ENCODE results near the gene SMC6. TPM values are rescaled to one million over a fixed set of nuclear protein-coding genes. Genes with fewer than 3 reads are reported as not detected.

Gene SMC6
- polyA plus RNA-seq, 1 donor (not counting 4 experiments of a cell fraction or from before 2014, with no cell fraction given): 24.4 TPM

DNA sequence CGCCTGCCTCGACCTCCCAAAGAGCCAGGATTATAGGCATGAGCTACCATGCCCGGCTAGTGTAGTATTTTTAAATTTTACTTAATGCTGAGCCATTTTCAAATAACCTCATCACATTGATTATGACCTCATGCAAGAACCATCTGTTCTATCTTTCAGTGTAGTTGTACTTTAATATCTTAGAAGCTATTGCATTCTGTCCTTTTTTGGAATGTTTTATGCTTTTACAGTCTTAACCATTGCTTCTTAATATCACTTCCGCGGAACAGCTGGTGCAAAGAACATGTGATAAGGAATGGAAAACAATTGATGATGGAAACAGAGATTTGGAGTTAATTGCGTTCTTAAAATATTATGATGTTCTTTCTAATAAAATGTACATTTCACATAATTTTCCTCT, 3.1 kb upstream of the SMC6 start:
- Histone ChIP-seq H4K20me1 (ENCODE audit: control insufficient read depth, extremely low read depth, insufficient read depth, low read length) (no peaks in the 10 kb centered on the region), H3K4me1 (ENCODE audit: control insufficient read depth, extremely low read depth, insufficient read depth, low read length) (peaks cover 32% of the 10 kb centered on the region), H3K4me3 (ENCODE audit: control insufficient read depth in 2 of 3, extremely low read depth in 1 of 3, insufficient read depth in 2 of 3, low read depth in 1 of 3, low read length in 3 of 3) (no peak overlapping the region), H3K9ac (ENCODE audit: control insufficient read depth, extremely low read depth, insufficient read depth, low read length) (no peak overlapping the region), H3K9me1 (ENCODE audit: control insufficient read depth, extremely low read depth, insufficient read depth, low read length) (no peaks in the 10 kb centered on the region), H3K27me3 (ENCODE audit: control insufficient read depth, extremely low read depth, insufficient read depth, low read length) (no peaks in the 10 kb centered on the region), H2AFZ (ENCODE audit: control insufficient read depth, low read length) (no peak overlapping the region), H3K79me2 (ENCODE audit: control insufficient read depth, insufficient read depth, low read length) (peaks cover 79% of the 10 kb centered on the region), H3K36me3 (ENCODE audit: control insufficient read depth in 2 of 2, extremely low read depth in 1 of 2, insufficient read depth in 2 of 2, low read length in 2 of 2) (no peaks in the 10 kb centered on the region), H3K27ac (ENCODE audit: control insufficient read depth, insufficient read depth, low read length) (no peak overlapping the region), H3K4me2 (ENCODE audit: control insufficient read depth, extremely low read depth, insufficient read depth, low read depth, low read length) (no peak overlapping the region), H3K9me3 (ENCODE audit: control insufficient read depth, low read depth, low read length) (no peaks in the 10 kb centered on the region)
- dilution Hi-C loops (cut with MboI; ENCODE audit: extremely low pct_ligation_motif_present, low sequenced_read_pairs): no loop called here
- TF ChIP-seq, protein P1, sequence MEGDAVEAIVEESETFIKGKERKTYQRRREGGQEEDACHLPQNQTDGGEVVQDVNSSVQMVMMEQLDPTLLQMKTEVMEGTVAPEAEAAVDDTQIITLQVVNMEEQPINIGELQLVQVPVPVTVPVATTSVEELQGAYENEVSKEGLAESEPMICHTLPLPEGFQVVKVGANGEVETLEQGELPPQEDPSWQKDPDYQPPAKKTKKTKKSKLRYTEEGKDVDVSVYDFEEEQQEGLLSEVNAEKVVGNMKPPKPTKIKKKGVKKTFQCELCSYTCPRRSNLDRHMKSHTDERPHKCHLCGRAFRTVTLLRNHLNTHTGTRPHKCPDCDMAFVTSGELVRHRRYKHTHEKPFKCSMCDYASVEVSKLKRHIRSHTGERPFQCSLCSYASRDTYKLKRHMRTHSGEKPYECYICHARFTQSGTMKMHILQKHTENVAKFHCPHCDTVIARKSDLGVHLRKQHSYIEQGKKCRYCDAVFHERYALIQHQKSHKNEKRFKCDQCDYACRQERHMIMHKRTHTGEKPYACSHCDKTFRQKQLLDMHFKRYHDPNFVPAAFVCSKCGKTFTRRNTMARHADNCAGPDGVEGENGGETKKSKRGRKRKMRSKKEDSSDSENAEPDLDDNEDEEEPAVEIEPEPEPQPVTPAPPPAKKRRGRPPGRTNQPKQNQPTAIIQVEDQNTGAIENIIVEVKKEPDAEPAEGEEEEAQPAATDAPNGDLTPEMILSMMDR (optimal IDR thresholded peaks at IDR 0.05 in 1 of 3, IDR thresholded peaks at IDR 0.05 in 1 of 3, conservative IDR thresholded peaks at IDR 0.05 in 1 of 3; ENCODE audit: extremely low read depth in 1 of 3, insufficient read depth in 2 of 3, low read length in 3 of 3): no peak
- TF ChIP-seq EZH2 (IDR thresholded peaks at IDR 0.05; ENCODE audit: low read length): no peak
- FAIRE-seq (no peak), DNase-seq (ENCODE audit: low read depth, low spot score) (no peak)

DNA sequence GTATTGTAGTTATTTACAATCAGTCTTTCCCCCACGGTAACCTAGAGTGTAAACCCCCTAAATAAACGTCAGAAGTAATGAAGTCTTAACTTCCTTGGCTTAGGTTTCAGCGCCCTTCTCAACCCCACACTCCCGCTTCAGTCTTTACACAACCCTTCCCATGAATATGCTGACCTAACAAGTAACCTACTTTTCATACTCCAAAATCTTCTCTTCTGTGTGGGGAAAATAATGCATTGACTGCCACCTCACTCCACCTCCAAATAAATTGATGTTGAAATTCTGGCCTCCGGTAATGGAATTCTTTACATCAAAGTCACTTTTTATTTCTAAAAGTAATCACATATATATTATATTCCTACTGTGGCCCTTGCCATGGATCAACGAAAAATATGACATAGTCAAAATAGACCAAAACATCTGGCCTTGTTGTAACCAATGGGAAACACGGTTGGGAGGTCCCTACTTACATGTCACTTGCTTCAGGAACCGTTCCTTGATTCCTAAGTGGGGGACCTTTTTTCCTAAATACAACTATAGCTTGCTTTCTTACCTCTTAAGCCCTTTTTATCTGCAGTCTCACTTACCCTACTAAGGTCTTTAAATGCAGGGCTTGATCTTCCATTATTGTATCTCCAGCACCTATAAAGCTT, 1.3 kb upstream of the SMC6 start:
- no peaks in the 10 kb centered on the region for H3K36me3 ChIP-seq (ENCODE audit: control insufficient read depth in 2 of 2, extremely low read depth in 1 of 2, insufficient read depth in 2 of 2, low read length in 2 of 2)
- H3K9ac ChIP-seq (ENCODE audit: control insufficient read depth, extremely low read depth, insufficient read depth, low read length): peak overlapping the region; percentile 92
- no peak overlapping the region for H2AFZ ChIP-seq (ENCODE audit: control insufficient read depth, low read length)
- peaks cover 91% of the 10 kb centered on the region for H3K79me2 ChIP-seq (ENCODE audit: control insufficient read depth, insufficient read depth, low read length)
- H3K4me1 ChIP-seq (ENCODE audit: control insufficient read depth, extremely low read depth, insufficient read depth, low read length): peaks cover 33% of the 10 kb centered on the region
- DNase-seq (ENCODE audit: low read depth, low spot score): no peak
- dilution Hi-C loops (cut with MboI; ENCODE audit: extremely low pct_ligation_motif_present, low sequenced_read_pairs): no loop called here
- no peaks in the 10 kb centered on the region for H3K27me3 ChIP-seq (ENCODE audit: control insufficient read depth, extremely low read depth, insufficient read depth, low read length)
- no peaks in the 10 kb centered on the region for H3K9me3 ChIP-seq (ENCODE audit: control insufficient read depth, low read depth, low read length)
- peak overlapping the region; percentile 63 to 98 (median 96) for H3K4me3 ChIP-seq (ENCODE audit: control insufficient read depth in 2 of 3, extremely low read depth in 1 of 3, insufficient read depth in 2 of 3, low read depth in 1 of 3, low read length in 3 of 3)
- no peaks in the 10 kb centered on the region for H3K9me1 ChIP-seq (ENCODE audit: control insufficient read depth, extremely low read depth, insufficient read depth, low read length)
- FAIRE-seq: no peak
- H4K20me1 ChIP-seq (ENCODE audit: control insufficient read depth, extremely low read depth, insufficient read depth, low read length): no peaks in the 10 kb centered on the region
- H3K4me2 ChIP-seq (ENCODE audit: control insufficient read depth, extremely low read depth, insufficient read depth, low read depth, low read length): peak overlapping the region; percentile 89
- peak overlapping the region; percentile 82 for H3K27ac ChIP-seq (ENCODE audit: control insufficient read depth, insufficient read depth, low read length)
- TF ChIP-seq EZH2 (IDR thresholded peaks at IDR 0.05; ENCODE audit: low read length): no peak
- TF ChIP-seq, protein P1 (optimal IDR thresholded peaks at IDR 0.05 in 1 of 3, IDR thresholded peaks at IDR 0.05 in 1 of 3, conservative IDR thresholded peaks at IDR 0.05 in 1 of 3; ENCODE audit: extremely low read depth in 1 of 3, insufficient read depth in 2 of 3, low read length in 3 of 3): no peak
